Neural cell (in vitro differentiated cells): ENCODE measurements around the gene UGT1A3. TPM values are rescaled to one million over a fixed set of nuclear protein-coding genes. Genes with fewer than 3 reads are reported as not detected.

Source experiments
- H2AFZ ChIP-seq: fragments of 200-600, 300-800 bp; sonication (generic), shearing (Covaris generic); 2 replicates; pipeline ENCODE4 v1.6.0; 2014; ENCODE audit warnings: low read depth, mild to moderate bottlenecking, antibody characterized with exemption, low read length, moderate library complexity
- H3F3A ChIP-seq: fragments of 200-600 bp; shearing (Covaris generic); 2 replicates; pipeline ENCODE4 v1.6.1; 2016; ENCODE audit warnings: mild to moderate bottlenecking, moderate library complexity, mixed read lengths, antibody characterized with exemption, low read length; ENCODE audit not compliant: insufficient read depth, poor library complexity, severe bottlenecking
- H3K27ac ChIP-seq: fragments of 200-600, 300-800 bp; sonication (generic), shearing (Covaris generic); 2 replicates; pipeline ENCODE4 v1.5.1; 2014; ENCODE audit warnings: mild to moderate bottlenecking, low read length, moderate library complexity
- H3K27me3 ChIP-seq: fragments of 300-800, 200-600 bp; sonication (generic), shearing (Covaris generic); 2 replicates; pipeline ENCODE4 v1.6.0; 2014; ENCODE audit warnings: mild to moderate bottlenecking, low read depth, low read length, moderate library complexity; ENCODE audit not compliant: insufficient read depth
- H3K36me3 ChIP-seq: fragments of 300-800, 200-600 bp; sonication (generic), shearing (Covaris generic); 2 replicates; pipeline ENCODE4 v1.5.1; 2014; ENCODE audit warnings: mild to moderate bottlenecking, antibody characterized with exemption, low read length, moderate library complexity; ENCODE audit not compliant: insufficient read depth
- H3K4me2 ChIP-seq: fragments of 300-800, 200-600 bp; sonication (generic), shearing (Covaris generic); 2 replicates; pipeline ENCODE4 v1.6.0; 2014; ENCODE audit warnings: mild to moderate bottlenecking, low read length
- H3K4me3 ChIP-seq: fragments of 300-800, 200-600 bp; sonication (generic), shearing (Covaris generic); 2 replicates; pipeline ENCODE4 v1.5.1; 2014; ENCODE audit warnings: mild to moderate bottlenecking, low read length, moderate library complexity
- H3K79me2 ChIP-seq: fragments of 200-600 bp; shearing (Covaris generic); replicated peaks from 2 replicates; pipeline ENCODE4 v1.6.0; 2014; ENCODE audit warnings: mild to moderate bottlenecking, low read length, moderate library complexity; ENCODE audit not compliant: insufficient read depth
- H3K9ac ChIP-seq: fragments of 300-800, 200-600 bp; sonication (generic), shearing (Covaris generic); 2 replicates; pipeline ENCODE4 v1.6.1; 2016; ENCODE audit warnings: mild to moderate bottlenecking, low read length, mixed read lengths
- H3K9me2 ChIP-seq: fragments of 200-600 bp; shearing (Covaris generic); 2 replicates; pipeline ENCODE4 v1.6.1; 2016; ENCODE audit warnings: mild to moderate bottlenecking, low read length, mixed read lengths; ENCODE audit not compliant: insufficient read depth
- H3K9me3 ChIP-seq: fragments of 200-600, 300-800 bp; sonication (generic), shearing (Covaris generic); 2 replicates; pipeline ENCODE4 v1.6.1; 2016; ENCODE audit warnings: mild to moderate bottlenecking, mixed run types, low read length, moderate library complexity, mixed read lengths
- H4K20me1 ChIP-seq: fragments of 200-600 bp; shearing (Covaris generic); 2 replicates; pipeline ENCODE4 v1.6.1; 2016; ENCODE audit warnings: mild to moderate bottlenecking, mixed run types; ENCODE audit not compliant: insufficient read depth
- EP300 ChIP-seq: fragments of 450-650 bp; conservative IDR thresholded peaks from 2 replicates; pipeline ENCODE4 v1.6.1; 2014; ENCODE audit warnings: antibody characterized with exemption, mild to moderate bottlenecking, moderate library complexity; ENCODE audit not compliant: poor library complexity, severe bottlenecking
- RAD21 ChIP-seq: fragments of 450-650 bp; conservative IDR thresholded peaks from 2 replicates; pipeline ENCODE4 v1.6.1; 2014; ENCODE audit warnings: antibody characterized with exemption, mild to moderate bottlenecking, moderate library complexity
- TAF1 ChIP-seq: IDR thresholded peaks from 2 replicates; pipeline ENCODE4 v1.6.1; 2012; ENCODE audit warnings: low read depth
- polyA plus RNA-seq: library from polyadenylated mRNA; depleted of rRNA; stranded (reverse); fragments of >200 nt; gene quantifications from 2 replicates; pipeline ENCODE4 v1.2.3, GENCODE V29; 2014
- TF ChIP-seq, protein P1 (sequence below): fragments of 450-650 bp; IDR thresholded peaks from 2 replicates; pipeline ENCODE4 v1.5.1; 2014; ENCODE audit warnings: antibody characterized with exemption, mild to moderate bottlenecking, moderate library complexity; ENCODE audit not compliant: poor library complexity, severe bottlenecking

Gene UGT1A3
- polyA plus RNA-seq, 1 donor from 2014 or later = not detected

DNA sequence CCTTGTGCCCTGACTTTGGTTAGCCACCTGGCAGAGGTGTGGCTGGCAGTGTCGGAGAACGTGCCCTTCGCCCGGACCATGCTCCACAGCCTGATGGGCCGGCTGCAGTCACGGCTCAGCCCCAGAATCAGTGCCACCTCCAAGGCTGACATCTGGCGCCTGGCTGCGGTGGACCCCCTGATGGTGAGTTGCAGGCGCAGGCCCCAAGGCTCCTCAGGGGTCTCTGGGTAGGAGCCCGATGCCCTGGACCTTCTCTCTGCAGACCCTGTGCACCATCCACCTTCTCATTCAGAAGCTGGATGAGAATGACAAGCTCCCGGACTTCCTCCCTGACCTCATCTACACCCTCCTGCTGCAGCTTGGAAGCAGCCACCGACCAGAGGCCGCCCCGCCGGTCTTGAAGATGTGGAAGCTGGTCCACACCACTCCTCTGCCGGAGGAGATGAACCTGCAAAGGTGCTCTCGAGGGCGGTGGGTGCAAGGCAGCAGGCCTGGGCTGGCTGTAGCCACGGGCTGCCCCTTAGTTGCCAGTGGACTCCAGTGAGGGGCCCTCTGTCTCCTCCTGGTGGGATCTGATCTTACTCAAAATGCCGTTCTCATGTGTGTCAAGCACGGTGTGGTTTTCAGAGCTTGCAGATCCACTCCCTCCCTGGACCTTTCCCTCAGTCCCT, 93.4 kb downstream of the UGT1A3 start:
- Histone ChIP-seq H3F3A (no peaks in the 10 kb centered on the region), H3K27me3 (no peaks in the 10 kb centered on the region), H3K4me2 (no peak overlapping the region), H3K9ac (no peak overlapping the region), H3K9me3 (no peaks in the 10 kb centered on the region), H3K36me3 (no peaks in the 10 kb centered on the region), H3K79me2 (no peaks in the 10 kb centered on the region), H3K4me3 (no peak overlapping the region), H4K20me1 (no peaks in the 10 kb centered on the region), H3K9me2 (no peaks in the 10 kb centered on the region), H3K27ac (no peak overlapping the region), H2AFZ (no peak overlapping the region)
- TF ChIP-seq RAD21 (no peak), TAF1 (no peak), EP300 (no peak)
- TF ChIP-seq, protein P1, sequence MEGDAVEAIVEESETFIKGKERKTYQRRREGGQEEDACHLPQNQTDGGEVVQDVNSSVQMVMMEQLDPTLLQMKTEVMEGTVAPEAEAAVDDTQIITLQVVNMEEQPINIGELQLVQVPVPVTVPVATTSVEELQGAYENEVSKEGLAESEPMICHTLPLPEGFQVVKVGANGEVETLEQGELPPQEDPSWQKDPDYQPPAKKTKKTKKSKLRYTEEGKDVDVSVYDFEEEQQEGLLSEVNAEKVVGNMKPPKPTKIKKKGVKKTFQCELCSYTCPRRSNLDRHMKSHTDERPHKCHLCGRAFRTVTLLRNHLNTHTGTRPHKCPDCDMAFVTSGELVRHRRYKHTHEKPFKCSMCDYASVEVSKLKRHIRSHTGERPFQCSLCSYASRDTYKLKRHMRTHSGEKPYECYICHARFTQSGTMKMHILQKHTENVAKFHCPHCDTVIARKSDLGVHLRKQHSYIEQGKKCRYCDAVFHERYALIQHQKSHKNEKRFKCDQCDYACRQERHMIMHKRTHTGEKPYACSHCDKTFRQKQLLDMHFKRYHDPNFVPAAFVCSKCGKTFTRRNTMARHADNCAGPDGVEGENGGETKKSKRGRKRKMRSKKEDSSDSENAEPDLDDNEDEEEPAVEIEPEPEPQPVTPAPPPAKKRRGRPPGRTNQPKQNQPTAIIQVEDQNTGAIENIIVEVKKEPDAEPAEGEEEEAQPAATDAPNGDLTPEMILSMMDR = no peak

Other genes with a start within 250 kb of the UGT1A3 start
- 29.9 and 33.3 TPM in 2 replicates for gene USP40, start 162.3 kb upstream of the UGT1A3 start, polyA plus RNA-seq
- not detected in 2 replicates for gene UGT1A8, start 111.4 kb upstream of the UGT1A3 start, polyA plus RNA-seq
- gene UGT1A10, start 92.6 kb upstream of the UGT1A3 start, polyA plus RNA-seq = not detected in 2 replicates
- not detected in 2 replicates for gene UGT1A9, start 57.1 kb upstream of the UGT1A3 start, polyA plus RNA-seq
- gene UGT1A7, start 47.1 kb upstream of the UGT1A3 start, polyA plus RNA-seq = not detected in 2 replicates
- gene UGT1A6, start 36.2 kb upstream of the UGT1A3 start, polyA plus RNA-seq = not detected in 2 replicates
- not detected in 2 replicates for gene UGT1A5, start 16.1 kb upstream of the UGT1A3 start, polyA plus RNA-seq
- not detected in 2 replicates for gene UGT1A4, start 10.3 kb upstream of the UGT1A3 start, polyA plus RNA-seq
- gene UGT1A1, start 31.2 kb downstream of the UGT1A3 start, polyA plus RNA-seq = not detected in 2 replicates
- not detected in 2 replicates for gene MROH2A, start 49.3 kb downstream of the UGT1A3 start, polyA plus RNA-seq
- gene HJURP, start 125.5 kb downstream of the UGT1A3 start, polyA plus RNA-seq = 1.3 and 3.3 TPM in 2 replicates
- 0.18 TPM in 1 of 2 replicates, not detected in the other for gene TRPM8, start 188.3 kb downstream of the UGT1A3 start, polyA plus RNA-seq